NCI-H69 (cell line): ENCODE data around the gene ZNF599.

Source experiments
- DNase-seq: peaks from one replicate; lab custom pipeline; 2025; lab: John Stamatoyannopoulos, UW

Gene ZNF599

GRCh38 chr19:34744896-34745690, 27.9 kb downstream of the ZNF599 start:
- DNase-seq = no peak

- DNase-seq = peak; percentile 66
These were observed 38.4 kb downstream of the ZNF599 start for GRCh38 chr19:34734537-34735103.

GRCh38 chr19:34733746-34734536, 39.1 kb downstream of the ZNF599 start, which contains the start of gene ZNF181:
TSS of gene ZNF181 (plus strand) at chr19:34734243. CDS start at chr19:34735038, 795 bp downstream.
- peak; percentile 94 for DNase-seq

GRCh38 chr19:34733266-34733745, 39.7 kb downstream of the ZNF599 start:
- peak; percentile 84 for DNase-seq

- DNase-seq = peak; percentile 62
These were observed 40.3 kb downstream of the ZNF599 start for GRCh38 chr19:34732612-34733211.

GRCh38 chr19:34731964-34732363, 41.1 kb downstream of the ZNF599 start:
- no peak for DNase-seq

- DNase-seq = no peak
These were observed 41.8 kb downstream of the ZNF599 start for GRCh38 chr19:34731019-34731829.

- no peak for DNase-seq
These were observed 47.6 kb downstream of the ZNF599 start for GRCh38 chr19:34725400-34725799.

- no peak for DNase-seq
These were observed 50.7 kb downstream of the ZNF599 start for GRCh38 chr19:34722353-34722752.

GRCh38 chr19:34715357-34715756, 57.7 kb downstream of the ZNF599 start:
- no peak for DNase-seq

- DNase-seq = no peak
These were observed 59.8 kb downstream of the ZNF599 start for GRCh38 chr19:34713262-34713637.

- DNase-seq = peak; percentile 84
These were observed 60.4 kb downstream of the ZNF599 start for GRCh38 chr19:34712395-34713261.

- no peak for DNase-seq
These were observed 61.1 kb downstream of the ZNF599 start for GRCh38 chr19:34711890-34712289.
